Ecto neural progenitor cell (in vitro differentiated cells): ENCODE measurements around the gene NECTIN1.

Experiments used
- DNase-seq: peaks from one replicate; pipeline ENCODE4 v3.0.0-alpha.2; 2018; ENCODE audit warnings: low spot score

Gene NECTIN1

DNA sequence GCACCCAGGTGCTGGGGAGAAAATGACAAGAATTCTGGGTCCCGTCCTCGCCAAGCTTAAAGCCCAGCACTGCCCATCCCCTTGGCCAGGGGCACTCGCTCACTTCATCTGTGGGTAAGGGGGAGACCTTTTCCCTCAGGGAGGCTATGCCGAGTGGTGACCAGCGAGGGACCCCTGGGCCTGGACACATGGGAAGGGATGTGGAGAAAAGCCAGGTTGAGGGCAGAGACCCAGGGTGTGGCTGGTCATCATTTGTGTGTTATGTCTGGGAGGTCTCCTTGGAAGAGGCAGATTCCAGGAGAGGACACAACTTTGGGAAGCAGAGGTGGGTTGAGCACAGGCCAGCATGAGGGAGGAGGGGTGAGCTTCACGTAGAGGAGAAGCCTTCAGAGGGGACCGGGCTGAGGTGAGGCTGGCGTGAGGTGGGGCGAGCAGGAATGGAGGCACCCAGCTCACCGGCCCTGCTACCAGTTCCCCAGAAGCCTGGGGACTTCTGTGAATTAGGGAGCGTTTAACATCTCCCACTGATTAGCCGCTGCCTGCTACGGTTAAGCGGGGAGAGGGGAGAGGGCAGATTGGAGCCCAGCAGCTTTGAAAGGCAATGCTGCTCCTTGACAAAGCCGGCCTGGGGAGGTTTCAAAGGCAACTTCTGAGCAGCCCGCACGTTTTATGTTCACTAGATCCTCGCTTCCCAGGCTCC is 25.8 kb upstream of the NECTIN1 start:
- no peak for DNase-seq

- DNase-seq, result no peak
These were observed 25.2 kb upstream of the NECTIN1 start for GRCh38 chr11:119754199-119754598.

DNA sequence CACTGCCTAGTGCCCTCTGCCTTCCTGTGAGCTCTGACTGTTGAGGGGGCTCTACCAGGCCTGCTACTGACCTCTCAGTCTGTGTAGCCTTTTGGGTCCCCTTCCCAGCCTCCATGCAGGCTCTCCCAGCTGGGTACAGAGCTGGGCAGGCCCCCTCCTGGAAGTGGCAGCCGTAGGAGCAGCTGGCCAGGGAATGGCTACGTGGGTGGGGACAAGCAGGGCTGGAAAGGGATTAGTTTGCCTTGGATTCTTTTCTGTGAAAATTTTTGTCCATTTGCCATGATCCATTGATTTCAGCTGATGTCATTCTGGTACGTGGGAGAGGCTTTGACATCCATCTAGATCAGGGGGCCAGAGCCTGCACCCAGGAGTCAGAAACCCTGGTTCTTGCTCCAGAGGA is 23.9 kb upstream of the NECTIN1 start:
- DNase-seq, result no peak

- DNase-seq, result no peak
These were observed 23.4 kb upstream of the NECTIN1 start for GRCh38 chr11:119752345-119752871.

- no peak for DNase-seq
These were observed 21.1 kb upstream of the NECTIN1 start for GRCh38 chr11:119750056-119750455.

GRCh38 chr11:119749006-119749565 is 20.1 kb upstream of the NECTIN1 start:
- no peak for DNase-seq

DNA sequence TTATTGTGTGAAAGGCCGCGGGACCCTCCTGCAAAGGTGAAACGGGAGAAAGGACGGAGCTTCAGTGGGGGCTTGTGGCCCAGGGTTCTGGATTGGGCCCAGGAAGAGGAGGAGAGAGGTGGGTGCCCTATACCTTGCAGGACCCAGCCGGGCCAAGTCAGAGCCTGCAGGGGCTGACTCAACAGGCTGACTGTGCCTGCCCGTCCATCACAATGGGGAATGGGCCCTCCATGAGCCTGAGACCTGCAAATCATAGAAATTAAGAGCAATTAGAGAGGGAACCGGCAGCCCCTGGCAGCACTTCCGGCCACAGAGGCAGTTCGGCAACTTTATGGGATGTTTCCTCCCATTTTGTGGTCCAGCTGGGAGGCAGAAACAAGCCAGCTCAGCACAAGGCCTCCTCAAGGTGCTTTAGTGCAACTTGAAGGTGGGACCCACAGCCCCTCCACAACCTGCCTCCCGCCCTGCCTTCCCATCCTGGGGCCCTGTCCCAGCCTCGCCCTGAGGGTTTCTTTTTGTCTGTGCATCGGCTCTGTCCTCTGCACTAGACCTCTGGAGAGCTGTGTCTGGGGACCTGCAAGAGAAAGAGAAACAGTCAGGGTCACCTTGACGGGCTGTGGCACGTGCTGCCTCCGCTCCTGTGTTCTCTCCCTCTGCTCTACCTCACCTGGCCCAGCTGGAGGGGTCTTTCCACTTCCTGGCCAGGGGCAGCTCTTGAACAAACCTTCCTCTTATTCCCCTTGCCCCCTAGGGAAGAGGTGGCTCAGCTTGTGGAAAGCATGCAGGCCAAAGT is 19.1 kb upstream of the NECTIN1 start:
- no peak for DNase-seq

- DNase-seq, result no peak
These were observed 17.0 kb upstream of the NECTIN1 start for GRCh38 chr11:119745776-119746535.

DNA sequence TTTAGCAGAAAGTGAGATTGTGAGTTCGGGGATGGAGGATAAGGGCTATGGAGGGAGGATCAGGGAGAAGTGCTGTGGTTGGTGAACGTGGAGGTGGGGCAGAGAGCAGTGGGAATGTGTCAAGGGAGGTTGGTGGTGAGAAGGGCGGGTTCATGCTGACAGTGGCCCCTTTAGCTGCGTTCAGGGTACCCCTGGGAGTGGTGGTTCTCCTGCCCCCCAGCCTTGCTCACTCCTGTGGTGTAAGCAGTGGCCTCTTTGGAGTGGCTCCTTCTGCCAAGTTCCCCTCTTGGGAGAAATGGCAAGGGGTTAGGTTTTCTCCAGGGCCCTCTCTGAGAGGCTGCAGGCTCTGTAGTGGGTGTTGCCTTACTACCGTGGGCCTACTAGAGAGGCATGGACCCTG is 16.1 kb upstream of the NECTIN1 start:
- no peak for DNase-seq

DNA sequence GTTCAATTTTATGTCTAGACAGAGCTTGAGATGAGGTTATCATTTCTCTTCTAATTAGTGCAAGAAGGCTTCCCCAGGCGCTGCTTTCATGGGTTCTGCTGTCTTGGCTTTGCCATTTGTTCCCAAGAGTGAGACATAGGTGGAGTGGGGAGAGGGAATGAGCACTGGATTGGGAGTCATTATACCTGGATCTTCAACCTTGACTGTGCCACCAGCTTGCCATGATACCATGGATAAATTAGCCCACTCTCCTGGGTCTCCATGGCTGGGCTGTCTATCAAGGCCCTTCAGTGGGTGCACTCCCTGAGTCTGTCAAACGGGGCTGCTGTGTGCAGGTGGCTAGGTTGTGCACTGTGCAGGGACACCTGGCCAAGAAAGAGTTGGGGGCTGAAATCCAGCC is 15.6 kb upstream of the NECTIN1 start:
- no peak for DNase-seq

- DNase-seq, result no peak
These were observed 14.0 kb upstream of the NECTIN1 start for GRCh38 chr11:119743006-119743405.

- DNase-seq, result peak; percentile 77
These were observed 13.4 kb upstream of the NECTIN1 start for GRCh38 chr11:119742263-119742861.

- peak; percentile 86 for DNase-seq
These were observed 12.6 kb upstream of the NECTIN1 start for GRCh38 chr11:119741369-119742262.

- DNase-seq, result no peak
These were observed 11.0 kb upstream of the NECTIN1 start for GRCh38 chr11:119739975-119740374.

DNA sequence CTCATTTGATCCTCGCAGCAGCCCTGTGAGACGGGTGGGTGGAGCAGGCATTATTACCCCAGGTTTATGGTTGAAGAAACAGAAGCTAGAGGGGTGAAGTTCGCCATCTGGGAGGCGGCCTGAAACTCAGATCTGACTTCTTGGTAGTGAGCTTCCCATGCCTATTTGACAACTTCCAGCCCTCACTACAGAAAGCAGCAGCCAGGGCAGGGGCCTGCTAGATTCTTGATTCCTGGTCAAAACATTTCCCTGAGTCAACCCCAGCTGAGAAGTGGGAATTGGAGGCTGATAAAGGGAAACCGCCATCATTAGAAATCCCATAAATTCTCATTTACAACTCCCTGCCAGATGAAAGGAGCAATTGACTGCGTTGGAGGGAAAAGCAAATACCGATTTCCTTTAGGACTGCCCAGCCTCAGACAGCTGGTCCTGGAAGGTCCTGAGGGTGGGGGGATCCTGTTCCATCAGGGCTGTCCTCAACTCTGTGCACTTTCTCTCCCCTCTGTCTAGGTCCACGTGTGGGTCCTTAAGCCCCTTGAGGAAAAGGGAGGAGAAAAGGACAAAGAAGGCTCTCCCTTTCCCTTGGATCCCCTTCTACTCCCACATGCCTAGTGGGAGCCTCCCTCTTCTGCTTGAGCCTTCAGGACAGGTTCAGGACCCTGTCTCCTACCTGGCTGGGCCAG is 10.2 kb upstream of the NECTIN1 start:
- DNase-seq, result no peak

DNA sequence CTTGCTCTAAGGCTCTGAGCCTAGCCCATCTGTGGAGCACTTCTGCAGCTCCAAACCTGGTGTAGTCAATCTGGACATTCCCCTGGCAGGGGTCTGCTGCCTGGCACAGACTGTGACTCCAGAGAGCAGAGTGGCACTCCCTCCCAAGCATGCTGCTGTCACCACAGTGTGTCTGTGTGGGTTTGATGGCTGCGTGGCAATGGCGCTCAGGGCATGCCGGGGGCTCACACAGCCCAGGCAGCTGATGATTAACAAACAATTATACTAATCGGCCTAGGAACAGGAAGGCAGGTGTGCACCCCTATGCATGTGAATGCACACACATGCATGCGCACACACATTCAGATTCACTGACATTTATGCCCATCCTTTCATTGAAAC is 9.0 kb upstream of the NECTIN1 start:
- no peak for DNase-seq

- no peak for DNase-seq
These were observed 8.5 kb upstream of the NECTIN1 start for GRCh38 chr11:119737366-119738058.

- DNase-seq, result no peak
These were observed 5.8 kb upstream of the NECTIN1 start for GRCh38 chr11:119734788-119735187.

- no peak for DNase-seq
These were observed 1.9 kb upstream of the NECTIN1 start for GRCh38 chr11:119730789-119731386.
